ENCODE measurements around the gene PRRX2.

GRCh38 chr9:129624168-129624759 lies 41.2 kb upstream of the PRRX2 start:
- TF ChIP-seq, protein P1, sequence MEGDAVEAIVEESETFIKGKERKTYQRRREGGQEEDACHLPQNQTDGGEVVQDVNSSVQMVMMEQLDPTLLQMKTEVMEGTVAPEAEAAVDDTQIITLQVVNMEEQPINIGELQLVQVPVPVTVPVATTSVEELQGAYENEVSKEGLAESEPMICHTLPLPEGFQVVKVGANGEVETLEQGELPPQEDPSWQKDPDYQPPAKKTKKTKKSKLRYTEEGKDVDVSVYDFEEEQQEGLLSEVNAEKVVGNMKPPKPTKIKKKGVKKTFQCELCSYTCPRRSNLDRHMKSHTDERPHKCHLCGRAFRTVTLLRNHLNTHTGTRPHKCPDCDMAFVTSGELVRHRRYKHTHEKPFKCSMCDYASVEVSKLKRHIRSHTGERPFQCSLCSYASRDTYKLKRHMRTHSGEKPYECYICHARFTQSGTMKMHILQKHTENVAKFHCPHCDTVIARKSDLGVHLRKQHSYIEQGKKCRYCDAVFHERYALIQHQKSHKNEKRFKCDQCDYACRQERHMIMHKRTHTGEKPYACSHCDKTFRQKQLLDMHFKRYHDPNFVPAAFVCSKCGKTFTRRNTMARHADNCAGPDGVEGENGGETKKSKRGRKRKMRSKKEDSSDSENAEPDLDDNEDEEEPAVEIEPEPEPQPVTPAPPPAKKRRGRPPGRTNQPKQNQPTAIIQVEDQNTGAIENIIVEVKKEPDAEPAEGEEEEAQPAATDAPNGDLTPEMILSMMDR (tag by site-specific recombination; IDR thresholded peaks at IDR 0.05) = peak; percentile 40; the same call in 1 of the 2 replicates
- TF ChIP-seq ZNF792 (tag by site-specific recombination; IDR thresholded peaks at IDR 0.05) (no peak), ZNF274 (IDR thresholded peaks at IDR 0.05; ENCODE audit: low read length) (no peak), ZNF274 (tag by site-specific recombination; IDR thresholded peaks at IDR 0.05; ENCODE audit: borderline replicate concordance) (no peak), REST (tag by site-specific recombination; IDR thresholded peaks at IDR 0.05) (no peak), WT1 (tag by site-specific recombination; IDR thresholded peaks at IDR 0.05) (no peak), ZNF362 (tag by site-specific recombination; IDR thresholded peaks at IDR 0.05) (no peak), KLF17 (tag by site-specific recombination; IDR thresholded peaks at IDR 0.05) (no peak), ZNF10 (tag by site-specific recombination; IDR thresholded peaks at IDR 0.05) (no peak), ZNF530 (tag by site-specific recombination; IDR thresholded peaks at IDR 0.05; ENCODE audit: low read depth) (no peak)

Data from HEK293 (cell line).